HG02759 (cell line): ENCODE measurements around the gene DOCK8.
"Not testable (repeated sequence)": the region's sequence is repeated elsewhere in the genome, so short reads cannot be mapped to it uniquely, and the experiment has no call there.

Experiments
- ATAC-seq: cut with Tn5 transposase; IDR thresholded peaks from one replicate; pipeline ENCODE4 v1.9.1; 2021; ENCODE audit warnings: mild to moderate bottlenecking, moderate library complexity; ENCODE audit not compliant: unreplicated experiment

The DOCK8 gene

DNA sequence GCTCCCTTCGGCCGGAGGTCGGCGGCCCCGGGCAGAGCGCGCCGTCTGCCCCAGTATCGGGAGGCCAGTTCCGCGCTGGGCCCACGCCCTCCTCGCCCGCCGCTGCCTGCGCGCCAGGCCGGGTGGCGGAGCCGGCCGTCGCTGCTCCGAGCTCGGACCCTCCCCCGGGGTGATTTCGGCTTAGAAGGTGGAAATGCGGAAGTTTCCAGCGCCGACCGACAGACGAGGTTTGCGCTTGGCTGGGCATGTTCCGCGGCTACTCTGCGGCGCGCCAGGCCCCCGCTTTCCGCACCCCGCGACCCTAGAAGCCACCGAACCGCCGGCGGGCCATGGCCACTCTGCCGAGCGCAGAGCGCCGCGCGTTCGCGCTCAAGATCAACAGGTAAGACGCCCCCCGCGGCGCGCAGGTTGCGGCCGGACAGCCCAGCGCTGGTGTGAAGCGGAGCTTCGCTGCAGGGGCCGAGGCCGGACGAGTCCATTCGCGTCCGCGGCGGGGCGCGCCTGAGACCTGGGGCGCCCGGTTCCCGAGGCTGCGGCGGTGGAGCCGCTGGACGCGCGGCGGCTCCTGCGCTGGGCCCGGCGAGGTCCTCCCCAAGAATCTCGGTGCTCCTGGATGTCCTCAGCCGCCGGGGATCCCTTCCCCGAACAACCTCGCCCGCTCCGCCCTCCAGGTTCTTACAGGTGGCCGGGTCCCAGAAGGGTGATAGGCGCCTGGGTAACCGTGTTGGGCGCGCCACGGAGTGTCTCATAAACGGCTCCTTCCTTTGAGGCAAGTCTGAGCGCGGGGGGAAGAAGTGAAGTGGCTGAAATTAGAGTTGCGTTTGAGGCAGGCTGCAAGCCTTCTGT lies at the start of gene DOCK8:
TSS of gene DOCK8 (plus strand) at position 218 of the 846 bp plus-strand sequence. CDS start at position 330, 112 bp downstream.
- peak; percentile 87 for ATAC-seq

- not testable (repeated sequence) for ATAC-seq
Observed at GRCh38 chr9:169757-170156, 44.9 kb upstream of the DOCK8 start.

GRCh38 chr9:178140-178825 lies 36.4 kb upstream of the DOCK8 start:
- ATAC-seq = not testable (repeated sequence)

GRCh38 chr9:178970-179383 lies 35.7 kb upstream of the DOCK8 start, which contains the start of gene ZNG1A:
TSS of gene ZNG1A (minus strand) at chr9:179056. CDS start at chr9:178969, 87 bp downstream.
- not testable (repeated sequence) for ATAC-seq

DNA sequence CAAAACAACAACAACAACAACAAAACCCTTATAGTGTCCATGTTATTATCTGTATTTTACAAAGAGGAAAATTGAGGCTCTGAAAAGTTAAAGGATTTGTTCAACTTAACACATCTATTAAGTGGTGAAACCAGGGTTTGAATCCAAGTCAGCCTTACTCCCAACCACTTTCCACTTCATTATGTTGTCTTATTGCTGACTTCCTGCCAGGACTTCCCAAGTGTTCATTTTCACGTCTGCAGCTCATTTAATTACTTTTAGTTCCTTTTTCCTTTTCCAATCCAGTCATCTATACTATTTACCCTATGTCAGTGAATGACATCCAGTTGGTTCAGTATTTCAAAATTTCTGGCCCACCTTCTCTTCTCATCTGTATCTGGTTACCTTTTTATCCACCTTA lies 15.1 kb upstream of the DOCK8 start:
- ATAC-seq = not testable (repeated sequence)

DNA sequence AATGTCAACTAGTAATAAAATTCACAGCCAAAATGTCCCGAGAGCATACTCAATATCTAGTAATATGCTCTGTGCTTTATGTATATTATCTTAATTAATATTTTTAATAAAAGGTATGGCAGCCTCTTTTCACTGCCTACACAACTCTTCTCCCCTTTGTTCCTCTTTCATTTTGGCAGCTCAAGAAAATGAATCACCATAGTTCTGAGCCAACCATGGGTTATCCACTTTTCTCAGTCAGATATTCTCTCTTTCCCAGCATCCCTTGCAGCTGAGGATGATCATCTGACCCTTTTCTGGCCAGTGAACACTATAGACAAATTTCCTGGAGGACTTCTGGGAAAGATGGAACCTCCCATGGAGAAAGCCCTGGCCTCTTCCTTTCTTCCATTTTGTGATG lies 8.2 kb upstream of the DOCK8 start:
- no peak for ATAC-seq

DNA sequence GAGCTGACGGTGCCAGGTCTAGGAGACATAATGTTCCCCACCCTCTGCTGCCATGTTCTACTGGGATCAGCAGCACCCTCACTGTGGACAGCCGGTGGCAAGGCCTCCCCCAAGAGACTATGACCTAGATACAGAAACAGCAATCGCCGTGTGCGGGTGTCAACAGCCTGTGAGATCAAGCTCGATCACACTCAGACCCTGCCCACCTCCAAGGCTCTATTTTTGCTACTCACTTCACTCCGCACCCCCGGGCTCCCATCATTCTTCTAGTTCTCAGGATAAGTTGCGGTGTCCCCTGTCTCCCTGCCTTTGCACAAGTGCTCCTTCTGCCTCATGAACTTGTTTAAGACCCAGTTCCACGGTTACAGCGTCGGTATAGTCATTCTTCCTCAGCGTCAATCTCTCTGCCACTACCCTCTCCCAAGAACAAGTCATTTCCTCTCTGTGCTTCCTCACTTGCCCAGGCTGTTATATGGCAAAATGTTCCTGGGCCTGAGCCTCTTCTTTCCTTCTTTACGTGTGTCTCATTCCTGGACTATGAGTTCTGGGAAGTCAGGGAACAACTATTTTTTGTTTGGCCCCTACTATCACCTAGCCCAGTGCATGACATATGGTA lies 5.4 kb upstream of the DOCK8 start:
- no peak for ATAC-seq

DNA sequence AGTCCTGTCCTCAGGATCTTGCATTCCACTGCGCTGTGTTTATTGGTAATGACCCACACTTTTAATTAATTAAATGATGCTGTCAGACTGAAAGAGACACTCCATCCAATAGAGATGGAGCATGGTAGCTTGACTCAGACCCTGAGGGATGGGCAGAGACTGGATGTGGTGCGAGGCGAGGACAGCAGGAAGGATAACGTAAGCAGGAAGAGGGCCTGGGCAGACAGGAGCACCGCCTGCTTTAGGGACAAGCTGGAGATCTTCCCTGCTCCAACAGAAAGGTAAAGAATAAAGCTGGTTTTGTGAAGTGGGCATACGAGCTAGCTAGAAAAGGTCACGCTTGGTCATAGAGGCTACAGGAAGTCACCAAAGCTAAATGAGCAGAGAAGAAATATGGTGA lies 3.6 kb upstream of the DOCK8 start:
- ATAC-seq = no peak

GRCh38 chr9:211557-211956 lies 3.1 kb upstream of the DOCK8 start:
- ATAC-seq = no peak

DNA sequence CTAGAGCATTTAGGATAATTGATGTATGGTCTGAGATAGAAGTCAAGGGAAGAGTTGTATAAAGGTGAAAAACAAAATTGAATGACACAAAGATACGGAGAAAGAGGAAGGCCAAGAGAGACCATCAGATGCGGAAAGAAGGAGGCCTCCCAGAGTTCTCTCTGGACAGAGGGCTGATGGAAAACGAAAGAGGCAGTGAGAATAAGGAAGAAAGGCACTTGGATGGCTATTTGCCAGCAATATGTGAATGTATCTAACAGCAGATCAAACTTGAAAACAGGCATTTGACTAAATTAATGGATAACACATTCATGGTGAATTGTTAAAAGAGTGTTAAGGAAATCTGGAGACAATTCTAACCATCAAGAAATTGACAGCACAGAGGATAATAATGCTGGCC lies 2.4 kb upstream of the DOCK8 start:
- no peak for ATAC-seq

GRCh38 chr9:213901-214300 lies 764 bp upstream of the DOCK8 start:
- not testable (repeated sequence) for ATAC-seq

GRCh38 chr9:214351-214647 lies 366 bp upstream of the DOCK8 start:
- ATAC-seq = no peak

DNA sequence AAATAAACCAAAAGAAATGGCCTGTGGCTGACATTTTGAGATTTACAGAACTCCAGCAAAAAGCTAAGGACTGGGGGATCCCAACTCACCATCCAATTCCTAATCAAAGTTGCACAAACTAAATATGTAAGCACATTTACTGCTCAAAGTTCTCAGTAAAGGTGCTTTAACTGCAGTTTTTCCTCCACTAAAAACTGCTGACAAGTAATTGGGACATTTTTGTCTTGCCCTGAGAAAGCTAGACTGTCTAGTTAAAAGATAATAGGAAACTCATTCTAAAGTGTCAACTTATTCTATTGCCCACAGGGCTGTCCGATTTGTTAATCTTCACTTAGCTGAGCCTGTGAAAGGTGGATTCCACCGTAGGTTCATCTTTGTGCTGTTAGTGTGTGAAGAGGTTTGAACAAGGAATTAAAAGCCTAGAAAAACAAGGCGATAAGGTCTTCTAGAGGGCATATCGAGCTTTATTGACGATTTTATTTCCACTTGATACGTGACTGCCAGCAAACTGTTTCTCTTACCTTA lies 1.0 kb downstream of the DOCK8 start:
- ATAC-seq = no peak

GRCh38 chr9:216866-217265 lies 2.2 kb downstream of the DOCK8 start:
- ATAC-seq = no peak

- ATAC-seq = no peak
Observed at GRCh38 chr9:217950-218349, 3.3 kb downstream of the DOCK8 start.

GRCh38 chr9:219036-219435 lies 4.4 kb downstream of the DOCK8 start:
- ATAC-seq = not testable (repeated sequence)

DNA sequence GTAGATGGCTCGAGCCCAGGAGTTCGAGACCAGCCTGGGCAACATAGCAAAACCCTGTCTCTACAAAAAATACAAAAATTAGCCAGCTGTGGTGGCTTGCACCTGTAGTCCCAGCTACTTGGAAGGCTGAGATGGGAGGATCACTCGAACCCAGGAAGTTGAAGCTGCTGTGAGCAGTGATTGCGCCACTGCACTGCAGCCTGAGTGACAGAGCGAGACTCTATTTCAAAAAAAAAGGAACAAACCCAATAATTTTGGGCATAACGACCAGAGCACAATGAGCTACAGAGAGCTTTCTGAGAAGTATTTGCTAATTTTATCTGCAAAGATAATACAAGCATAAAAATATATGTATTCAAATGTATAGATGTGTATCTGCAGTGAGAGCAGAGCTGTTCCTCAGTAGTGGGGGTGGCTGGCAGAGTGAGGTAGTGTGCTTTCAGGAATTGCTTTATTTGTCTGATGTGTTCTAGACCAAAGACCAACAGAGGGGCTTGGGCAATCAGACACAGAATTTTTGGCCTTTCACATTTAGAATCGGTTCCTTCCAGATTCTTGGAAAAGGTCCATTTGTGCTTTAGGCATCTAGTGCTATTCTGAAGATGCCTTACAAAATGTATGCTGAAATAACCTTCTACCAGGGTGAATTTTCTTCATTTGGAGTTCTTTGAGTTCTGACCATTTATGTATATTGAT lies 5.2 kb downstream of the DOCK8 start:
- ATAC-seq = no peak

DNA sequence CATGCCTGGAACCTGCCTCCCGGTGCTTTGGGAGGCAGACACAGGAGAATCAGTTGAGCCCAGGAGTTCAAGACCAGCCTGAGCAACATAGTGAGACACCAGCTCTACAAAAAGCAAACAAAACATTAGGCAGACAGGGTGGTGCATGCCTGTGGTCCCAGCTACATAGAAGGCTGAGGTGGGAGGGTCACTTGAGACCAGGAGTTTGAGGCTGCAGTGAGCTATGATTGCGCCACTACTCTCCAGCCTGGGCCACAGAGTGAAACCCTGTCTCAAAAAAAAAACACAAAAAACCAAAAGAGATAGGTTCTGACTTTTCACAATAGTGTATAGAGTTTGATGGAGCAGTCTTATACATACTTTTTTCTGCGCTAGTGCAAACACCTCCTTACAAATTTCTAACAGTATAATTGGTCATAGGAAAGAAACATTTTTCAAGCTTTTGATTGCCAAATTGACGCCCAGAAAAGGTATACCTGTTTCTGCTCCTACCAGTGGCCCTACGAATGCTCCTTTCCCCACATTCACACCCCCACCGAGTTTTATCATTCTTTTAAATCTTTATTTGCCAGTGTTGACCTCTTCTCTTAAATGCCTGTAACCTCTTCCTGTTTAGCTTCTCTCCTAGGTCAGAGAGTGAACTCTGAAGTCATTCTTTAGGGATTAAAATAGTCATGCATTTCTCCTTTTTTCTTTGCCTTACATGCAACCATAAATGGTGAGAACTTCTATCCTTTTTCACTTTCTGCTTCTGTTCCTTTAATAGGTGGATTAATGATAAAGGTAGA lies 7.5 kb downstream of the DOCK8 start:
- ATAC-seq = no peak

- ATAC-seq = no peak
Observed at GRCh38 chr9:223152-223551, 8.5 kb downstream of the DOCK8 start.

GRCh38 chr9:224026-224425 lies 9.4 kb downstream of the DOCK8 start:
- ATAC-seq = no peak
